Choroid plexus epithelial cell (primary cell): ENCODE data around the gene ENPP3.

Source experiments
- DNase-seq: peaks from one replicate; pipeline ENCODE4 v3.0.0-alpha.2; 2010; ENCODE audit warnings: low read depth
- H3K4me3 ChIP-seq: 2 replicates; pipeline ENCODE4 v1.5.1; 2011; ENCODE audit warnings: low read depth, mild to moderate bottlenecking, control low read depth, low read length, moderate library complexity
- TF ChIP-seq, protein P1 (sequence below): conservative IDR thresholded peaks from 2 replicates; pipeline ENCODE4 v1.5.1; 2011; ENCODE audit warnings: low read depth, mild to moderate bottlenecking, control low read depth, inconsistent platforms, low read length, moderate library complexity

The ENPP3 gene

DNA sequence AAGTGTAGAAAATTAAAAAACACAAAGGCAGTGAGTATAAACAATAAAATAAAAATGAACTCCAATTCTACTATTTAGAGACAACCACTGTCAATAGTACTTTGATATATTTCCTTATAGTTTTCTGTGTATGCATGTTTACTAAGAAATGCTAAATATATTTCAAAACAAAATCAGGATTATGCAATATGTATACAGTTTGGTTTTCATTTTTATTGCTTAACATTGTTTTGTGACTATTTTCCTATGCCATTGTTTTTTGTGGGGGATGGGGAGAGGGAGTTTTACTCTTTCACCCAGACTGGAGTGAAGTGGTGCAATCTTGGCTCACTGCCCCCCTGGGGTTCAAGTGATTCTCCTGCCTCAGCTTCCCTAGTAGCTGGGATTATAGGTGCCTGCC, 44.5 kb downstream of the ENPP3 start:
- H3K4me3 ChIP-seq: no peak overlapping the region
- TF ChIP-seq, protein P1, sequence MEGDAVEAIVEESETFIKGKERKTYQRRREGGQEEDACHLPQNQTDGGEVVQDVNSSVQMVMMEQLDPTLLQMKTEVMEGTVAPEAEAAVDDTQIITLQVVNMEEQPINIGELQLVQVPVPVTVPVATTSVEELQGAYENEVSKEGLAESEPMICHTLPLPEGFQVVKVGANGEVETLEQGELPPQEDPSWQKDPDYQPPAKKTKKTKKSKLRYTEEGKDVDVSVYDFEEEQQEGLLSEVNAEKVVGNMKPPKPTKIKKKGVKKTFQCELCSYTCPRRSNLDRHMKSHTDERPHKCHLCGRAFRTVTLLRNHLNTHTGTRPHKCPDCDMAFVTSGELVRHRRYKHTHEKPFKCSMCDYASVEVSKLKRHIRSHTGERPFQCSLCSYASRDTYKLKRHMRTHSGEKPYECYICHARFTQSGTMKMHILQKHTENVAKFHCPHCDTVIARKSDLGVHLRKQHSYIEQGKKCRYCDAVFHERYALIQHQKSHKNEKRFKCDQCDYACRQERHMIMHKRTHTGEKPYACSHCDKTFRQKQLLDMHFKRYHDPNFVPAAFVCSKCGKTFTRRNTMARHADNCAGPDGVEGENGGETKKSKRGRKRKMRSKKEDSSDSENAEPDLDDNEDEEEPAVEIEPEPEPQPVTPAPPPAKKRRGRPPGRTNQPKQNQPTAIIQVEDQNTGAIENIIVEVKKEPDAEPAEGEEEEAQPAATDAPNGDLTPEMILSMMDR: no peak
- no peak for DNase-seq

DNA sequence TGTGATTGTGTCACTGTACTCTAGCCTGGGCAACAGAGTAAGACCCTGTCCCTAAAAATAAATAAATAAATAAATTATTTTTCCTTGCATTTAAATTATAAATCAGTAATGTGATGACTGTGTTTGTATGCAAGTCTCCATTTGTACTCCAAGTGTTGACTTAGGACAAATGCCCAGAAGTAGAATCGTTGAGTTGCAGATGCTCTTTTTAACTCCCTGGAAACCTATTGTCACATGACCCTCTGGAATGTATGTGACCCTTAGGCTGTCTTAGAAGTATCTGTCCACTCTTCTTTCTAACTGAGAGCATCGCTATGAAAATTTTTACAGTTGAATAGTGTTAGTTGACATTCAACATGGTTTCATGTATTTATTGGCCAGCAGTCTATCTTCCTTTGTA, 45.3 kb downstream of the ENPP3 start:
- H3K4me3 ChIP-seq: no peak overlapping the region
- TF ChIP-seq, protein P1: no peak
- peak; percentile 48 for DNase-seq

DNA sequence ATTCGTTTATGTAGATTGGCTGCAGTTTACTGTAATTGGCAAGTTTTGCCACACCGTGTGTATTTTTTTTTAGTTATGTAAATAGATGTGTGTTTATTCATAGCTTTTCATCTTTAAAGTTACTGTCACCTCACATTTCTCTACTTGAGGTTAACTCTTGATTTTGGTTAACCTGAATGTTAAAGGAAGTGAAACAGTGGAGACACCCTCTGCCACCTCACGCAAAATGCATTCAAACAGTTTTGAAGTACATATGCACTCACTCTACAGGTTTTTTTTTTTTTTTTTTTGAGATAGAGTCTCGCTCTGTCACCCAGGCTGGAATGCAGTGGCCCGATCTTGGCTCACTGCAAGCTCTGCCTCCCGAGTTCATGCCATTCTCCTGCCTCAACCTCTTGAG, 46.4 kb downstream of the ENPP3 start:
- no peak for DNase-seq

DNA sequence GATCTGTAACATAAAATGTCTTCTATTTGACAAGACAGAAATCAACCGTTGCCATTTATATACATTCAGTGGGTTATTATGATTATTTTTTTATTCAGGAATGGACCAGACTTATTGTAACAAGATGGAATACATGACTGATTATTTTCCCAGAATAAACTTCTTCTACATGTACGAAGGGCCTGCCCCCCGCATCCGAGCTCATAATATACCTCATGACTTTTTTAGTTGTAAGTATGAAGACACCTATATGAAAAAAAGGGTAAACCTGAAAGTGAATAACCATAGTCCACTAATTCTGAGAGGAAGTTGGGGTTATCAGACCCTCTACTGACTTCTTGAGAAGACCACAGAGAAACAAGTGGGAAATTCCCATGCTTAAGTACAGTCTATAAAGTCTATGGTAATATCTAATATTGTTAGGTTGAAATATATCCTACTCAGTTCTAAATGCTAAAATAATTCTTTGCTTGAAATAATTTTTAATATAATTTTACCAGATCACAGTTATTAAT, 48.2 kb downstream of the ENPP3 start:
- TF ChIP-seq, protein P1: no peak
- no peak for DNase-seq

More for the DNA sequence above, 46.4 kb downstream of the ENPP3 start:
- no peak overlapping the region for H3K4me3 ChIP-seq
- TF ChIP-seq, protein P1: no peak

DNA sequence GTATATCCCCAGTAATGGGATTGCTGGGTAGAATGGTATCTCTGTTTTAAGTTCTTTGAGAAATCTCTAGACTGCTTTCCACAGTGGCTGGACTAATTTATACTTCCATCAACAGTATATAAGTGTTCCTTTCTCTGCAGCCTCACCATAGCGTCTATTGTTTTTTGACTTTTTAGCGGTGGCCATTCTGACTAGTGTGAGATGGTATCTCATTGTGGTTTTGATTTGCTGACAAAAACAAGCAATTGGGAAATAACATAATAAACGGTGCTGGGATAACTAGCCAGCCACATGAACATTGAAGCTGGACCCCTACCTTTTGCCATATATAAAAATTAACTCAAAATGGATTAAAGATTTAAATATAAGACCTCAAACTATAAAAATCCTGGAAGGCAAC, 49.9 kb downstream of the ENPP3 start:
- TF ChIP-seq, protein P1: no peak
- no peak overlapping the region for H3K4me3 ChIP-seq
- no peak for DNase-seq

More for the DNA sequence above, 48.2 kb downstream of the ENPP3 start:
- no peak overlapping the region for H3K4me3 ChIP-seq

DNA sequence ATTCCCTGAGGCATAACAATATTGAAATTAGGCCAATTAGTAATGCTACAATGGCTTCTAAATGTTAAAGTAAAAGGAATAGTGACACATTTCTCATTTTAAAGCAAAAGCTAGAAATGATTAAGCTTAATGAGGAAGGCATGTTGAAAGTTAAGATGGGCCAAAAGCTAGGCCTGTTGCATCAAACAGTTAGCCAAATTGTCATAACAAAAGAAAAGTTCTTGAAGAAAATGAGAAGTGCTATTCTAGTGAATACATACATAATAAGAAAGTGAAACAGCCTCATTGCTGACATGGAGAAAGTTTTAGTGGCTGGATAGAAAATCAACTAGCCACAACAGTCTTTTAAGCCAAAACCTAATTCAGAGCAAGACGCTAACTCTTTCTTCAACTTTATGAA, 51.2 kb downstream of the ENPP3 start:
- no peak for DNase-seq
- H3K4me3 ChIP-seq: no peak overlapping the region
- TF ChIP-seq, protein P1: no peak

DNA sequence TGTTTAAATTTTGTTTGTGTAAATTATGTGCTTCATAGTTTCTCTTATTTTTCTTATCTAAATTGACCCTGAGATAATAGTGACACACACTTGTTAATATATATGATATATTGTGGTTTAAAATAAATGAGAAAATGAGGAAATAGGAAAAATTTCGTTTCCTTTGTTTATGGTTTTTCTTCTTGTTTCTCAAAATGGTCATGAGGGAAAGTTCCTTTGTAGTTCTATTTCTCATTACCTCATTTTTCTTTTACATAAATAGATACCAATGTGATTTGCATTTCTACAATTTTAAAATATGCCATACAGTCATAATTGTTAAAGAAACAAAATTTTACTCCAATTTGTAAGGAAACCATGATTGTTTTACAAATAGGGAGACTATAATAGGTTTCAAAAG, 54.9 kb downstream of the ENPP3 start:
- DNase-seq: no peak
- H3K4me3 ChIP-seq: no peak overlapping the region
- TF ChIP-seq, protein P1: no peak
